WI38 (cell line): Measurements from ENCODE around the gene EFCAB6.

Experiments
- H3K4me3 ChIP-seq: 2 replicates; pipeline ENCODE4 v1.5.1; 2011; ENCODE audit warnings: low read depth, mild to moderate bottlenecking, control low read depth, low read length
- TF ChIP-seq, protein P1 (sequence below): IDR thresholded peaks from 2 replicates; pipeline ENCODE4 v1.5.1; 2012; ENCODE audit warnings: low read depth, mild to moderate bottlenecking, control low read depth, low read length

Gene EFCAB6

DNA sequence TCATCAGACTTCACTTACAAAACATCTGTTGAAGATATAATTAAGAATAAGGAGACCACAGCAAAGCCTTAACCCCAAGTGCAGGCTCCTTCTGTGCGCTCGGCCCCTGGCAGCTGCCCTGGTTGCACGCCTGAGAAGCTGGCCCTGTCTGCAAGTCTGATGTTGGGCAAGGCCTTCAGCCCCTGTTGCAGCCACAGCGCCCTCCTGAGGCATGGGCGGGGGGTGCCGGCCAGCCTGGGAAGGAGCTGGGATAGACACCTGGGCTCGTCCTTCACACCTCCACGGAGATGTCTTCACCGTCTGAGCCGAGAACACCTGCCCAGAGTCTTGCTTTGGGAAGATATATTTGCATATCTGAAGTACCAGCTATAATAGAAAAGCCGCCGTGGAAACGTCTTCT lies 296.2 kb downstream of the EFCAB6 start:
- TF ChIP-seq, protein P1, sequence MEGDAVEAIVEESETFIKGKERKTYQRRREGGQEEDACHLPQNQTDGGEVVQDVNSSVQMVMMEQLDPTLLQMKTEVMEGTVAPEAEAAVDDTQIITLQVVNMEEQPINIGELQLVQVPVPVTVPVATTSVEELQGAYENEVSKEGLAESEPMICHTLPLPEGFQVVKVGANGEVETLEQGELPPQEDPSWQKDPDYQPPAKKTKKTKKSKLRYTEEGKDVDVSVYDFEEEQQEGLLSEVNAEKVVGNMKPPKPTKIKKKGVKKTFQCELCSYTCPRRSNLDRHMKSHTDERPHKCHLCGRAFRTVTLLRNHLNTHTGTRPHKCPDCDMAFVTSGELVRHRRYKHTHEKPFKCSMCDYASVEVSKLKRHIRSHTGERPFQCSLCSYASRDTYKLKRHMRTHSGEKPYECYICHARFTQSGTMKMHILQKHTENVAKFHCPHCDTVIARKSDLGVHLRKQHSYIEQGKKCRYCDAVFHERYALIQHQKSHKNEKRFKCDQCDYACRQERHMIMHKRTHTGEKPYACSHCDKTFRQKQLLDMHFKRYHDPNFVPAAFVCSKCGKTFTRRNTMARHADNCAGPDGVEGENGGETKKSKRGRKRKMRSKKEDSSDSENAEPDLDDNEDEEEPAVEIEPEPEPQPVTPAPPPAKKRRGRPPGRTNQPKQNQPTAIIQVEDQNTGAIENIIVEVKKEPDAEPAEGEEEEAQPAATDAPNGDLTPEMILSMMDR: no peak
- H3K4me3 ChIP-seq: no peak overlapping the region

DNA sequence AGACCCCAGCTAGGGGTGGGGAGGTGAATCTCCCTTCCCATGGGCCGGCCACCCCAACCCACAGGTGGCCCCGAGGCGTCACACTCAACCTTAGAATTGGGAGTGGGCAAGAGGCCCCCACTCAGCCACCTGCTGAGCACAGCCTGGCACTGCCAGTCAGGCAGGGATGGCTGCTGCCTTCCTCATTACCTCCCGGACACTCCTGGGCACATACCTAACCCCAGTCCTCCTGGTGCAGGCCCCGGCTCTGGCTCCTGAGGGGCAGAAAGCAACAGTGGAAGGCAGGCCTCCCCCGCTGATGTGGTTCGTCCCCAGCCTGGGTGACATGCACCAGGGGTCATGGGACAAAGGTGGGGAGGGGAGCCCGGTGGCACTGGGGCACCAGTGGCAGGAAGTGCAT lies 296.7 kb downstream of the EFCAB6 start:
- H3K4me3 ChIP-seq: no peak overlapping the region
- TF ChIP-seq, protein P1: no peak

DNA sequence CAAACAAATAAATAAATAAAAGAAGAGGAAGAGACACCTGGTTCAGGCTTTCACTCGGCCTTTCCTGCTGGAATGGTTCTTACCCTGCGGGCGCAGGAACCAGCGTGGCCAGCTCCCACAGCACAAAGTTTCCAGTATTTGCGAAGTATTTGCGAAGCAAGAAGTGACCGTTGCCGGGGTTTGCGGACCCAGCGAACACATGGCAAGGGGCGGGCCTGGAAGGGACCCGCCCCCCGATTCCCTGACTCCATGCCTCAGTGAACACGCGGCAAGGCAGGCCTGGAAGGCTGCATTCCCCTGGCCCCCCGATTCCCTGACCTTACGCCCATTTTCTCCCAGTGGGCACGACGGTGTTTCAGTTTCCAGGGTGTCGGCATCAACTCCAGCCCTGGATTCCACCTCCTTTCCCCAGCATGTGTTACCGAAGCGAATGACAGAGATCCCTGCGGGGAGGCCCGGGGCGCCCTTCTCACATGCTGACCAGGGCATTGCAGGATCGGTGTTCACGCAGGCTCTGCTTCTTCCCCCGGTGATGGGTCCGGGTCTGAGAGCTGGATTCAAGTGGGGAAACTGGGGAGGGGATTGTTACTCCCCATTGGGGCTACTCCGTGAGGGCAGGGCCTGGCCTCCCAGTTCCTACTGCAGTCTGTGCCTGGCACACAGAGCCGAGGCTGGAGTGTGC lies 297.5 kb downstream of the EFCAB6 start:
- H3K4me3 ChIP-seq: no peak overlapping the region
- TF ChIP-seq, protein P1: no peak

DNA sequence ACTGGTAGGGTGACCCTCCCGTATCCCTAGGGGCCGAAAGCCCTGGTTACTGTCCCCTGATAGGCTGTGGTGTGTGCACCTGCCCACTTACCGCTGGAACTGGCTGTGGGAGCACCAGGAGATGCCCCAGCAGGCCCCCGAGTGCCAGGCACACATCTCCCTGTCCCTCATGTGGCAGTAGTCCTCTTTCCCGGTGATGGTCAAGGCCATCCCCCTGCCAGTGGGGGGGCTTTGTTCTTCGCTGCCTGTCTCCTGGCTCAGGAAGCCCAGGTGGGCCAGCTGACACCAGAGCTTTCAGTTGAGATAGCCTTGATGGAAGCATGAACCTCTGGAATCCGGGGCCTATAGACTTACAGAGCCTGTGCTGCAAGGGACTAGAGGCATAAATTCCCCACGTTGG lies 299.8 kb downstream of the EFCAB6 start:
- TF ChIP-seq, protein P1: no peak
- H3K4me3 ChIP-seq: no peak overlapping the region

DNA sequence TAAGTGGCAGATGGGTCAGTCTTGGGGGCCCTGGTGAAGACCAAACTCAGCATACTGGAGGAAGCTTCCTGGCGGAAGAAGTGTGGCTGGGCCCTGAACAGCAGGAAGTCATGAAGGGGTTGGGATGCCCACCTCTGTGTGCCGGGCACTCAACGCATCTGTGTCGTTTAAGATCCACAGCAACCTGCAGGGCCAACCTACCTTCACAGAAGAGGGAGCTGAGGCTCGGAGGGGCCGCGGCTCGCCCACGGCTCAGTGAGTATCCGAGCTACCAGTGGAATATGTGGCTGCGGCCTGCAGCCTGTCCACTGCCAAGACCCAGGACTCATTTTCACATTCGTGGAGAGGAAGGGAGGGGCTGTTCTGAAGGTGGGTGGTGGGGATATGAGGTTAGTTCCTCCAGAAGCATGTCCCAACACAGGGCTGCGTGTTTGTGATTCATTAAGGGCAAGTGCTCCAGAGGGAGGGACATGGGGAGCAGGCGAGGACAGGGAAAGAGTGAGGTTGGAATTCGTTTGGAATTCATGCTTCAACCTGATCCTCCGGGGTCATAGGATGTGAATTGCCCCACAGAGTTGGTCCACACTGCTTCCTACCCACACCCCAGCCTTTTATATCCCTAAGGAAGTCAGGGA lies 300.7 kb downstream of the EFCAB6 start:
- TF ChIP-seq, protein P1: no peak
- no peak overlapping the region for H3K4me3 ChIP-seq

DNA sequence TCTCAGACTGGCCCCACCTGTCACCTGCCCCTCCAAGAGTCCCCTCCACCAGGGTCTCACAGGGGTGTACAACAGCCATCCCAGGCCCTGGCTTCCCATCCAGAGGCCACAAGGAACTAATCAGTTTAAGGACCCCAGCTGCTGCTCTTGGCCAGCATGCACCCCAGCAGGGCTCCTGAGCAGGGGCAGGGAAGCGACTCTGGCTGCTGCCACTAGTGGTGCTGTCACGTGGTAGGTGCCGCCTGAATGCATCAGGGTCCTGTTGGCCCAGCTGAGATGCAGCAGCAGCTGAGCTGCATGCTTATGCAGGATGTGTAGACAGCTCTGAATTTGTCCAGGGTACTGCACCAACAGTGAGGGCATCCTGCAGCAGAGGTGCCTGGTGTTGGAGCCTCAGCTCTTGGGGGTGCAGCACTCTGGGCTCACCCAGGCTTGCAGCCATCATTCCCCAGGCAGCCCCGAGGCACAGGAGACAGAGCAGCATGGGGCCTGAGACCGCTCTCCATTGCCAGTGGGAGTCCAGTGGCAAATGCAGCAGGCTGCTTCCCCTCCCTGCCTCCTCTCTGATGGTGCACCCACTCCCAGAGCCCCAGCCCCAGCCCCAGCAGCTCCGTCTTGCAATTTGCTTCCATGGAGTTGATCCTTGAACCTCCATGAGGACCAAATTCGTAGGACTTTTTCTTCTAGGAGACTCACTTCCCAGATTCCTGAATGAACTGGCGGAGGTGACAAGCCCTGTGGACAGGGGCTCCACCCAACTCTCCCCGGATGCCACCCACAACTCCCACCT lies 301.6 kb downstream of the EFCAB6 start:
- TF ChIP-seq, protein P1: no peak
- H3K4me3 ChIP-seq: no peak overlapping the region

DNA sequence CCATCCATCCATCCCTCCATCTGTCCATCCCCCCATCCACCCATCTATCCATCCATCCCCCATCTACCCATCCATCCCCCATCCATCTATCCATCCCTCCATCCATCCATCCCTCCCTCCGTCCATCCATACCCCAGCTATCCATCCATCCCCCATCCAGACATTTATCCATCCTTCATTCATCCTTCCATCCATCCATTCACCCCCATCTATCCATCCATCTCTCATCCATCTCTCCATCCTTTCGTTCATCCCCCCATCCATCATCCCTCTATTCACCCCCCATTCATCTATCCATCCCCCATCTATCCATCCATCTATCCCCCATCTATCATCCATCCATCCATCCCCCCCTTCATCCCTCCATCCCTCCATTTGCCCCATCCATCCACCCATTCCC lies 302.8 kb downstream of the EFCAB6 start:
- no peak overlapping the region for H3K4me3 ChIP-seq
- TF ChIP-seq, protein P1: no peak
